NCI-H748 (cell line): Measurements from ENCODE around the gene UBA7.
"Not testable (repeated sequence)": the region's sequence is repeated elsewhere in the genome, so short reads cannot be mapped to it uniquely, and the experiment has no call there.

ENCODE experiments used
- DNase-seq: peaks from one replicate; lab custom pipeline; 2025; ENCODE audit not compliant: unreplicated experiment; lab: John Stamatoyannopoulos, UW

Gene UBA7

GRCh38 chr3:49786357-49787181 is 27.2 kb downstream of the UBA7 start, which contains the start of gene IP6K1:
Gene IP6K1 (minus strand): TSS chr3:49786542. CDS start chr3:49748040, 38,502 bp downstream.
- peak; percentile 99 for DNase-seq

- peak; percentile 21 for DNase-seq
Observed at GRCh38 chr3:49785565-49786356, 28.0 kb downstream of the UBA7 start.

- DNase-seq = not testable (repeated sequence)
Observed at GRCh38 chr3:49782277-49782676, 31.5 kb downstream of the UBA7 start.

GRCh38 chr3:49781415-49782199 is 32.1 kb downstream of the UBA7 start:
- no peak for DNase-seq

GRCh38 chr3:49780975-49781365 is 32.8 kb downstream of the UBA7 start:
- not testable (repeated sequence) for DNase-seq

- no peak for DNase-seq
Observed at GRCh38 chr3:49780080-49780974, 33.4 kb downstream of the UBA7 start.

GRCh38 chr3:49779358-49780079 is 34.2 kb downstream of the UBA7 start:
- DNase-seq = no peak

- DNase-seq = not testable (repeated sequence)
Observed at GRCh38 chr3:49776101-49776500, 37.7 kb downstream of the UBA7 start.

GRCh38 chr3:49775538-49775937 is 38.2 kb downstream of the UBA7 start:
- no peak for DNase-seq

- no peak for DNase-seq
Observed at GRCh38 chr3:49772703-49773102, 41.0 kb downstream of the UBA7 start.

GRCh38 chr3:49771340-49771938 is 42.3 kb downstream of the UBA7 start:
- DNase-seq = no peak

- no peak for DNase-seq
Observed at GRCh38 chr3:49769926-49770325, 43.8 kb downstream of the UBA7 start.

- DNase-seq = no peak
Observed at GRCh38 chr3:49769286-49769915, 44.4 kb downstream of the UBA7 start.

GRCh38 chr3:49763981-49764380 is 49.8 kb downstream of the UBA7 start:
- no peak for DNase-seq

- DNase-seq = no peak
Observed at GRCh38 chr3:49761661-49762060, 52.1 kb downstream of the UBA7 start.

GRCh38 chr3:49759226-49759625 is 54.5 kb downstream of the UBA7 start:
- no peak for DNase-seq

GRCh38 chr3:49757197-49757596 is 56.6 kb downstream of the UBA7 start:
- no peak for DNase-seq

GRCh38 chr3:49756036-49756435 is 57.7 kb downstream of the UBA7 start:
- no peak for DNase-seq
